ENCODE data around the gene DGCR8. TPM values are rescaled to one million over a fixed set of nuclear protein-coding genes. Genes with fewer than 3 reads are reported as not detected.

The DGCR8 gene
- total and polyA plus RNA-seq, 2 of the 4 experiments (the other 2 are of a cell fraction): 16.7 to 25.3 TPM

DNA sequence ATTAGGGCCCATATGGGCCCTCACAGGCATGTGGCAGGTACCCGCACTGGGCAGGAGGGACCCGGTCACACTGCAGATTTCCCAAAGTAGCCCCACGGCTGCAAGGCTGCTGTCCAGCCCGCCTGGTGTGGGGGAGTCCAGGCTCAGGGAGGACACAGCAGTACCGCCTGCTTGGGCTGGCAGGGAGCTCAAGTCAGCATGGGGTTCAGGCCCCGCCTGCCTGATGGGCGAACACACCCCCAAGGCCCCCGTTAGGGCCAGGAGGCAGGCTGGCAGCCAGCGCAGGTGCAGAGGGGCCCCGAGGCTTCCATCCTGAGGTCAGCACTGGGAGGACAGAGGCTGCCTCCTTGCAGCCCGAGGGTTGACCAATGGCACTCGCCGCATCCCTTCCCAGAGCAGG, 57.1 kb downstream of the DGCR8 start:
- whole genome bisulfite sequencing, 2 experiments (ENCODE audit: extremely low coverage in 2 of 2, insufficient read length in 1 of 2): 91% methylated on average over 4 of the region's 13 CpGs; no CpG with 5 or more reads in 1 of the 2 experiments
- Histone ChIP-seq H3K36me3 (ENCODE audit: control insufficient read depth, insufficient read depth, low read length) (peaks cover 6% of the 10 kb centered on the region), H3K27ac (ENCODE audit: insufficient read depth, low read length) (no peak overlapping the region), H2BK120ac (ENCODE audit: low read depth, low read length) (no peak overlapping the region), H3K79me1 (ENCODE audit: low read depth in 1 of 2, low read length in 2 of 2) (peaks cover 20 to 93% of the 10 kb centered on the region in 2 experiments), H4K20me1 (ENCODE audit: insufficient read depth, low read length) (peaks cover 84% of the 10 kb centered on the region), H3K9me1 (ENCODE audit: insufficient read depth, low read length) (peaks cover 15% of the 10 kb centered on the region), H2AK5ac (ENCODE audit: low read depth, low read length) (no peak overlapping the region), H3K18ac (ENCODE audit: low read depth, low read length) (no peak overlapping the region), H3K14ac (replicated peaks; ENCODE audit: low read depth, low read length) (no peak overlapping the region), H3K4ac (ENCODE audit: low read depth, low read length) (no peak overlapping the region), H3K4me3 (ENCODE audit: insufficient read depth, low read depth, low read length) (no peak overlapping the region), H3K27me3 (ENCODE audit: control insufficient read depth, insufficient read depth, low read length) (no peaks in the 10 kb centered on the region), H3K4me2 (ENCODE audit: low read depth, low read length) (no peak overlapping the region), H3K23ac (ENCODE audit: low read depth, low read length) (no peak overlapping the region), H4K91ac (ENCODE audit: insufficient read depth, low read depth, low read length) (no peak overlapping the region), H3K9me3 (ENCODE audit: control insufficient read depth, insufficient read depth, low read length) (no peaks in the 10 kb centered on the region), H2BK5ac (ENCODE audit: low read depth, low read length, poor library complexity, severe bottlenecking) (no peak overlapping the region), H3K9ac (ENCODE audit: low read depth, low read length) (no peak overlapping the region), H2BK20ac (ENCODE audit: low read depth, low read length) (no peak overlapping the region), H4K8ac (ENCODE audit: low read depth in 2 of 2, low read length in 2 of 2) (no peak overlapping the region), H2AK9ac (replicated peaks; ENCODE audit: low read depth, low read length, poor library complexity) (peak overlapping the region; percentile 45), H2BK15ac (ENCODE audit: low read depth, low read length) (no peak overlapping the region), H4K5ac (ENCODE audit: low read depth, low read length) (no peak overlapping the region), H3K4me1 (ENCODE audit: control insufficient read depth, insufficient read depth, low read length) (peaks cover 21% of the 10 kb centered on the region), H2AFZ (replicated peaks; ENCODE audit: low read length, poor library complexity) (no peak overlapping the region), H3K56ac (ENCODE audit: extremely low read depth, insufficient read depth, low read length) (no peak overlapping the region)
- intact Hi-C loops (cut with micrococcal nuclease): no loop called here
- DNase-seq: no peak
- ChIA-PET POLR2A (ENCODE audit: unreplicated experiment) (no interaction called here), CTCF (no interaction called here)
- in situ Hi-C loops (cut with MboI; ENCODE audit: low sequenced_read_pairs): no loop called here
- BruUV-seq (replicated peaks): no TSS peak
- dilution Hi-C loops (cut with HindIII; ENCODE audit: low sequenced_read_pairs, unreplicated experiment): no loop called here
- no peak for ATAC-seq (ENCODE audit: low read depth)
- TF ChIP-seq NFE2L2 (IDR thresholded peaks at IDR 0.05; ENCODE audit: low read depth, low read length) (no peak), MXI1 (IDR thresholded peaks at IDR 0.05; ENCODE audit: borderline replicate concordance, low read depth, low read length) (no peak), FOS (IDR thresholded peaks at IDR 0.05; ENCODE audit: low read depth, low read length) (no peak), MAFK (IDR thresholded peaks at IDR 0.05; ENCODE audit: low read depth, low read length) (no peak), SMC3 (IDR thresholded peaks at IDR 0.05; ENCODE audit: low read depth, low read length) (no peak), RCOR1 (IDR thresholded peaks at IDR 0.05; ENCODE audit: insufficient replicate concordance, low read length) (no peak), CHD1 (IDR thresholded peaks at IDR 0.05; ENCODE audit: low read depth, low read length) (no peak), MAZ (IDR thresholded peaks at IDR 0.05; ENCODE audit: borderline replicate concordance, low read depth, low read length) (no peak), CEBPB (IDR thresholded peaks at IDR 0.05; ENCODE audit: low read depth, low read length) (no peak), POLR2A (IDR thresholded peaks at IDR 0.05; ENCODE audit: low read depth, low read length) (no peak), ELK1 (IDR thresholded peaks at IDR 0.05; ENCODE audit: borderline replicate concordance, low read depth, low read length) (no peak)
- TF ChIP-seq, protein P1, sequence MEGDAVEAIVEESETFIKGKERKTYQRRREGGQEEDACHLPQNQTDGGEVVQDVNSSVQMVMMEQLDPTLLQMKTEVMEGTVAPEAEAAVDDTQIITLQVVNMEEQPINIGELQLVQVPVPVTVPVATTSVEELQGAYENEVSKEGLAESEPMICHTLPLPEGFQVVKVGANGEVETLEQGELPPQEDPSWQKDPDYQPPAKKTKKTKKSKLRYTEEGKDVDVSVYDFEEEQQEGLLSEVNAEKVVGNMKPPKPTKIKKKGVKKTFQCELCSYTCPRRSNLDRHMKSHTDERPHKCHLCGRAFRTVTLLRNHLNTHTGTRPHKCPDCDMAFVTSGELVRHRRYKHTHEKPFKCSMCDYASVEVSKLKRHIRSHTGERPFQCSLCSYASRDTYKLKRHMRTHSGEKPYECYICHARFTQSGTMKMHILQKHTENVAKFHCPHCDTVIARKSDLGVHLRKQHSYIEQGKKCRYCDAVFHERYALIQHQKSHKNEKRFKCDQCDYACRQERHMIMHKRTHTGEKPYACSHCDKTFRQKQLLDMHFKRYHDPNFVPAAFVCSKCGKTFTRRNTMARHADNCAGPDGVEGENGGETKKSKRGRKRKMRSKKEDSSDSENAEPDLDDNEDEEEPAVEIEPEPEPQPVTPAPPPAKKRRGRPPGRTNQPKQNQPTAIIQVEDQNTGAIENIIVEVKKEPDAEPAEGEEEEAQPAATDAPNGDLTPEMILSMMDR (conservative IDR thresholded peaks at IDR 0.05; ENCODE audit: low read depth, low read length): no peak
